GM18502 (cell line): Measurements from ENCODE around the gene KARS1.

ENCODE experiments used
- ATAC-seq: cut with Tn5 transposase; IDR thresholded peaks from one replicate; pipeline ENCODE4 v1.9.1; 2021; ENCODE audit warnings: mild to moderate bottlenecking; ENCODE audit not compliant: unreplicated experiment, poor library complexity

Gene KARS1

GRCh38 chr16:75647492-75648264 is at the start of gene KARS1, which contains the start of gene TERF2IP:
Gene KARS1, minus strand, starts transcription at chr16:75647665. Its CDS starts 26 bp downstream, at chr16:75647639.
Gene TERF2IP, plus strand, starts transcription at chr16:75647773. Its CDS starts 110 bp downstream, at chr16:75647883.
- ATAC-seq, result peak; percentile 87

GRCh38 chr16:75695708-75696107 is 48.2 kb upstream of the KARS1 start:
- no peak for ATAC-seq

GRCh38 chr16:75687361-75687760 is 39.9 kb upstream of the KARS1 start:
- ATAC-seq, result no peak

- no peak for ATAC-seq
These were observed 34.8 kb upstream of the KARS1 start for GRCh38 chr16:75682308-75682707.

- ATAC-seq, result no peak
These were observed 31.9 kb upstream of the KARS1 start for GRCh38 chr16:75679366-75679765.

- ATAC-seq, result no peak
These were observed 29.4 kb upstream of the KARS1 start, which contains the start of gene CPHXL2 for GRCh38 chr16:75676909-75677308. Gene CPHXL2, minus strand, starts transcription at chr16:75677009. Its CDS starts 10 bp downstream, at chr16:75676999.

GRCh38 chr16:75667503-75667902 is 20.0 kb upstream of the KARS1 start:
- no peak for ATAC-seq

- no peak for ATAC-seq
These were observed 13.3 kb upstream of the KARS1 start for GRCh38 chr16:75660726-75661302.

- ATAC-seq, result no peak
These were observed 12.9 kb upstream of the KARS1 start for GRCh38 chr16:75660321-75660720.

- no peak for ATAC-seq
These were observed 10.7 kb upstream of the KARS1 start for GRCh38 chr16:75658175-75658574.

GRCh38 chr16:75653922-75654321 is 6.5 kb upstream of the KARS1 start:
- ATAC-seq, result no peak

GRCh38 chr16:75648265-75649076 is 1.0 kb upstream of the KARS1 start:
- peak; percentile 38 for ATAC-seq

- ATAC-seq, result peak; percentile 29
These were observed 363 bp downstream of the KARS1 start for GRCh38 chr16:75647112-75647491.

GRCh38 chr16:75644240-75645012 is 3.0 kb downstream of the KARS1 start:
- no peak for ATAC-seq

- ATAC-seq, result no peak
These were observed 6.9 kb downstream of the KARS1 start for GRCh38 chr16:75640598-75640997.

GRCh38 chr16:75635036-75635435 is 12.4 kb downstream of the KARS1 start:
- ATAC-seq, result no peak

GRCh38 chr16:75632857-75633256 is 14.6 kb downstream of the KARS1 start:
- ATAC-seq, result no peak

- no peak for ATAC-seq
These were observed 17.4 kb downstream of the KARS1 start for GRCh38 chr16:75630052-75630451.

GRCh38 chr16:75629132-75629531 is 18.3 kb downstream of the KARS1 start:
- no peak for ATAC-seq

GRCh38 chr16:75628351-75628750 is 19.1 kb downstream of the KARS1 start:
- no peak for ATAC-seq
